GM21619 (cell line): Measurements from ENCODE around the gene CACUL1.
"Not testable (repeated sequence)": the region's sequence is repeated elsewhere in the genome, so short reads cannot be mapped to it uniquely, and the experiment has no call there.

Experiments used
- ATAC-seq: cut with Tn5 transposase; IDR thresholded peaks from one replicate; pipeline ENCODE4 v1.9.1; 2021; ENCODE audit not compliant: unreplicated experiment

Gene CACUL1

DNA sequence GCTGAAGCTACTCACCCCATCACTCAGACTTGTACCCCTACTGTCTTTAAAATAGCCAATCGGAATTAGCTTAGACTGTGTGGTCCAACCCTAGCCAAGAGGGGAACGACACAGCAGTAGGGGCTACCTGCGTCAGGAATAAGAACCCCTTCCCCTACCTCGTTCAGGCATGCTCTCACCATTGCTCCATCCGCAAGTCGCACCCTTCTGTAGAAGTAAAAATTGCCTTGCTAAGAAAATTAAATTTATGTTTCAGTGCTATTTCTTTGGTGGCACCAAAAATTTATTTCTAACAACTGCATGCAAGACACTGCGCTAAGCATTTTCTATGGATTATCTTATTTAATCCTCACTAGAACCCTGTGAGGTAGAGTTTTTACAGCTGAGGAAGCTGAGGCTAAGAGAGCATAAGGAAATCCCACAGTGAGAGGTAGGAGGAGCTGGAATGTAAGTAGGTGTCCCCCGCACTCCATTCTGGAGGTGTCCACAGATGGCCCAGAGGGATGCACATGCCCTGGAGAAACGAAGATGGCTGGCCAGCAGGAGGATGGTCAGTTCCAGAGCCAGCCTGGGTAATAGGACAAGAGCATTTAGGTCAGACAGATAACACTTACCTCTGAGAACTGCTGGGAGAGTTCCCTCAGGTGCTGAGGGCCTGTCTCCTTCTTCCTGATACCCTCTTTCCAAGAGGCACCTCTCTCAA lies 15.3 kb upstream of the CACUL1 start:
- no peak for ATAC-seq

- ATAC-seq = no peak
Measured at GRCh38 chr10:118768041-118768919, 13.5 kb upstream of the CACUL1 start.

DNA sequence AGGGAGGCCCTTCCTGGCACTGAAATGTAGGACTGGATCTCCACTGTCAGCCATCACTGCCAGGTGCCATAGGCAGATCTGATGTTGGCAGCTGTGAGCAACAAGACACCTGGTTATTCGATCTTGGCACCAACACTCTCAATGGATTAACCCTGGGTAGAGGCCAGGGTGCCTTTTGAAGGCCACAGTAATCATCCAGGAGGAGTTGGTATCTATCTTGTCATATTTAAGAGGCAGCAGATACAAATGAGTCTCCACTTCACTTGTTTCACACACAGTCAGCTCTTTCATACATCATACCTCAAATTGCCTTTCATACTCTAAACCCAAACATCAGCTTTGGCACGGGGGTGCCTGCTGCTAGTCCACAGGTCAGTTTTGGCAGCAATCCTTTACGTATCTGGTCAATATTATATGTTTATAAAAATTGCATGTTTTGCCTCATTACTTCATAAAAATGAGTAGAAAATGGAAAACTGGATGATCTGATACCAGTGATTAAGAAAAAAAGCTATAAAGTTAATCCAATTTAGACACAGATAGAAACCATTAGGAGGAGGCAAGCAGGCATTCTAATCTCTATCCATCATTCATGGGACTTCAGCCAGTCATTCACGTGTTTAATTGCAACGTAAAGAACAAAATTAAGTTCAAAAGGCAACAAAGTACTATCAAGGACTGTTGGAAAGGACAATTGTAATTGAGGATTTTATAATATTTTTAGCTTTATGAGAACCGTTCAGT lies 12.7 kb upstream of the CACUL1 start:
- no peak for ATAC-seq

DNA sequence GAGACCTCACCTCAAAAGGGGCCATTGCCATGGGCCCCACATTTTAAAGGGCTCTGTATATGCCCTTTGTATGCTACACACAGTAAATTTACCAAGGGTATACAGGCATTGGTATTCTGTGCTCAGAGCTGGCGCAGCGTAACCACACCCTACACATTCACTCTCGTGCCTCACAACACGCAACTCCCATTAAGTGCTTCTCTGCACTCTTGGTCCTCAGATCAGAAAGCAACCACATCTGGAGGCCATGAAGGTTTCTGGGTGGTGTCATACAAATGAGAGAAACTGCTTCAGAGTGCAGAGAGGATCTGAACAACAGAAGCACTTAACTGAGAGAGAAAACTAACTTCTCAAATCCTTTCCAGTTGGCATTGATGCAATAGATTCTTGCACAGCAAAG lies 9.4 kb upstream of the CACUL1 start:
- ATAC-seq = no peak

- ATAC-seq = no peak
Measured at GRCh38 chr10:118763202-118763988, 8.6 kb upstream of the CACUL1 start.

GRCh38 chr10:118760265-118760664 lies 5.5 kb upstream of the CACUL1 start:
- no peak for ATAC-seq

DNA sequence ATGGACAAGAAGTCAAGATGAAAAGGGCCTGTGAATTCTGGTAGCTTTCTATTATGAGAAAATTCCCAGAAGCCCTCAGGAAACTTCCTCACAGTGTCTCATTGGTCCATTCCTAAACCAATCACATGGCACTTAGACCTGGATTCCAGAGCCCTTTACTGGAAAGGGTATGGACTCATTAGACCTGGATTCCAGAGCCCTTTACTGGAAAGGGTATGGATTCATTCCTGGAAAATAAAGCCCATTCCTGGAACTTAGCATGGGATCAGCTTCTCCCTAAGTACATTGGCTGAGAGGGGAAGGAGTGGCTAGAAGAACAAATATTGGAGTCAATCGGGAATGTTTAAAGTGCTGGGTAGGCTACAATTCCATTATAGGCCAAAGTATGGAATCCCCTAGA lies 3.7 kb upstream of the CACUL1 start:
- ATAC-seq = no peak

GRCh38 chr10:118754229-118754555 lies 578 bp downstream of the CACUL1 start:
- ATAC-seq = peak; percentile 13

DNA sequence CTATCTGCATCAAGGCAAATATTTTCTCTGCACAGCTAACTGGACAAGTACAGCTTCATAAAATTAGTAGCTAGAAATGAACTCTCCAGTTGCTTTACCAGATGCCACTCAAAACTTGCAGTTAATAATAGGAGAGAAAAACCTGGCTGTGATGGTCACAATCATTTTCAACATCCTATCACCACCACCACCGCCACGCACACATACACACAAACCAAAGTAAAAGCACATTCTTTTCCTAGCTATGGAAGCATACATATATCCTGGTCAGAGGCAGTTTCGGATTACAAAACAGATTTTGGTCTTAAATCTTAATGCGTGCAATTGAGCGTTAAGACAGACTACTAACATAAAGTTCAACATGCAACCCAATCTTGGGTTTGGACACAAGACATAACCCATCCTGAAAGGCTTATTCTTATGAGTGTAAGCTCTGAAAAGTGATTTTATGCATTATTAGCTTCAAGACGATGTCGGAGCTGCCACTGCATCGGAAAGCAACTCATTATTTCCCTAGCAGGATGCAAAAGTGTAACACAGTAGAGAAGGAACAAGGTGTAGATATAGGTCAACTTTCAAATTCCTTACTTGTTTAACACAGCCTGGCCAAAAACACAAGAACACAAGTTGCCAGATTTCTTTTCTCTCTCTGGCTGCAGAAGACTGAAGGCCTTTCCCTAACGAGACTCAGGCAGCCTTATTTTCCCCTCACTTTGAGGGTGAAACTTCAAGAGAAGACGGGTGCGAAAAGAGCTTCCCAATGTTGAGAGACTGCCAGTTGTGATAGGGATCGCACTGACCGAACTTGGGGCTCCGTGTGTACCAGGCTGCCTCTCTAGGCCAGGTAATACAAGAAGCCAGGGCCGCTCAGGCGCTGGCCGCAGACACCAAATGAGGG lies 1.2 kb downstream of the CACUL1 start:
- peak; percentile 14 for ATAC-seq

DNA sequence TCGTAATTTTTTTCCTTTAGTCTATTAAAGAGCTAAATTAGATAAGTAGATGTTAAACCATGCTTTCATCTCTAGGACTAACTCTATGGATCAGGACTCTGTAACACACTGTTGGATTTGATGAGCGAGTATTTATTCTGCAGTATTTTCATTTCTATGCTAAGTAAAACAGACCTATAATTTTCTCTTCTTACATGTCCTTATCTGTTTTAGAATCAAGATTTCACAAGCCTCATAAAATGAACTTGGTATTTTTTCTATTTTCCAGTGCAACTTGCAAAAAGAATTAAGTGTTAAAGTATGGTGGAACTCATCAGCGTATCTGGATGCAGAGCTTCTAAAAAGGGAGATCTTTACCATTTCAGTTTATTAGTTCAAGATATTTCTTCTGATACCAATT lies 2.4 kb downstream of the CACUL1 start:
- ATAC-seq = no peak

DNA sequence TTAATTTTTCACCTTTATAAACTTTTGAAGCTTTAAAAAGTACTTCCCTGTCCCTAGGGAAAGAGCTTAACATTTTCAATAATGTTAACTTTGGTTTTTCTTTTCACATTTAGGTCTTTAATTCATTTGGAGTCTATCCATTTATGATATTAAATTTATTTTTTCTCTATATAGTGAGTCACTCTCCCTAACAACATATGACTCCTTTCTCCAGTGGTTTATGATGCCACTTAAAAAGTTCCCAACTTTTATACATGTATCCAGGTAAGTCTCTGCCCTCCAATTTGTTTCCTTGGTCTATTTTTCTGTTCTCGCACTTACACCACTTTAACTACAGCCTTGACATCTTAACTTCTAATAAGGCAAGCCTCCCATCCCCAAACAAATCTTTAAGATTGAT lies 3.5 kb downstream of the CACUL1 start:
- no peak for ATAC-seq

- no peak for ATAC-seq
Measured at GRCh38 chr10:118748041-118748440, 6.7 kb downstream of the CACUL1 start.

DNA sequence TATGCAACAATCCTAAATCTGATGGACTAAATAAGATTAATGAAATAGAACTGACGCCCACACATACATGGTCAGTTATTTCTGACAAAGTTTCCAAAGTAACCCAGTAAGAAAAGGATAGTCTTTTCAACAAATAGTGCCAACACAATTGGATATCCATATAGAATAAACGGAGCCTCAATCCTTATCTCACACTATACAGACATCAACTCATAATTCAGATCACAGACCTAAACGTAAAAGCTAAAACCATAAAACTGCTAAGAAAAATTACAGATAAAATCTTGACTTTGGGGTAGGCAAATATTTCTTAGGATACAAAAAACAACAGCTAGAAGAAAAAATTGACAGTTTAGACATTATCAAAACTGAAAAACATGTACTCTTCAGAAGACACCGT lies 8.5 kb downstream of the CACUL1 start:
- no peak for ATAC-seq

DNA sequence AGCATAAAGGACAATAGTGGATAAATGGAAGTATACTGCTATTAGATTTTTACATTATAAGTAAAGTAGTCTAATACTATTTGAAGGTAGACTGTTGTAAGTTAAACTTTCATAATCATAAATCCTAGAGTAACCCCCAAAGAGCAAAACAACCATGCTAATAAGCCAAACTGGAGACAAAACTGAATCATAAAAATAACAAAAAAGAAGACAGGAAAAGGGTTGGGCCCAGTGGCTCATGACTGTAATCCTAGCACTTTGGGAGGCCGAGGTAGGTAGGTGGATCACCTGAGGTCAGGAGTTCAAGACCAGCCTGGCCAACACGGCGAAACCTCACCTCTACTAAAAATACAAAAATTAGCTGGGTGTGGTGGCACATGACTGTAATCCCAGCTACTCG lies 9.7 kb downstream of the CACUL1 start:
- ATAC-seq = no peak

GRCh38 chr10:118744346-118744918 lies 10.3 kb downstream of the CACUL1 start:
- not testable (repeated sequence) for ATAC-seq

- no peak for ATAC-seq
Measured at GRCh38 chr10:118742782-118743181, 12.0 kb downstream of the CACUL1 start.

GRCh38 chr10:118742032-118742431 lies 12.7 kb downstream of the CACUL1 start:
- ATAC-seq = no peak

DNA sequence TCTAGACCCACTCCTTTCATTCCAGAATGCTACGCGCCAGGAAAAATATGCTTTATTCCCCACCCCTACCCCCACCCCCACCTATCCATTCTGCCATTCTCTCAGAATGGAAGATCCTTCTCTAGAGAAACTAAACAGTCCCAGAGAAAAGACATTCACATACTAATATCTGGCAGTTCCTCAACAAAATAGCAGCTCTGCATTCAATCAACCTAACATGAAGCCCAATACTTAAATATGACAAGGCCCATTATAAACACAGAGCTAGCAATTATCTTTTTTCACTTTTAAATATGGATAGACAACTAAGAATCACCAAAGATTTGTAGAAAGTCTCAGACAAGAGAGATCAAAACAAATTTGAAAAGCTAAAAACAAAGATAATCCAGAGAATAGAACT lies 16.4 kb downstream of the CACUL1 start:
- ATAC-seq = no peak

DNA sequence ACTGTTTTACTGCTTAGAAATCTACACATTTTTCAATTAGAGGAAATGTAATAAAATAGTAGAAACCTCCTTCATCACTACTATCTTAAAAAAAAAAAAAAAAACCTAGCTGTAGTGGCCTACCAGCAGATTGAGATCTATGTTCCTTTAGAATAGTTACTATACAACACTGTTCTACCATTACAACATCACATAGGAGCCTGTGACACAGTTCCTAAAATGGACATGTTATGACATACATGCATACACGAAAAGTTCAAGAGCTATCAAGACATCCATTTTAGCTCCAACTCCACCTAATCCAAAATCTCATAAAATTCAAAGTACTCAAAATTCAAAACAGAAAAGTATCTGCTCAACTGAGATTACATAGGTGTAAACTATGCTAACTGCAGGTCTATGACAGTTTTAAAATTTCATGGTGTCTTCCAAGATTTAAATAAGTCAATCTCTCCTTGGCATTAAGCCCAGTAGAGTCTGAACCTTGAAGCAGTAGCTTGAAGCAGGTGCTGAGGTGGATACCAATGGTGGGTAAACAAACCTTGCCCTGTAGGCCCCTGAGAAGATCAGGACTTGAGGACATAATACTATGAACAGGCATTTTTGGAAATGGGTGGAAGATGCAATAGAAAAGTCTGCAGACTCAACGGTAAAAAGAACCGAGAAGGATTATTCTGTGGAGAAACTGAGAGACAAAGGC lies 17.0 kb downstream of the CACUL1 start:
- no peak for ATAC-seq
